GM23338 (cell line): Measurements from ENCODE around the gene SMIM26.

Source experiments
- ETS1 ChIP-seq: IDR thresholded peaks from 2 replicates; pipeline ENCODE4 v1.6.1; 2016; ENCODE audit warnings: antibody characterized with exemption
- EZH2 ChIP-seq: fragments of 200-600 bp; sonication (generic); IDR thresholded peaks from one replicate; pipeline ENCODE4 v1.8.0; 2017; ENCODE audit warnings: antibody characterized with exemption, mild to moderate bottlenecking, low read depth; ENCODE audit not compliant: unreplicated experiment
- EZH2phosphoT487 ChIP-seq: fragments of 200-600 bp; sonication (generic); IDR thresholded peaks from one replicate; pipeline ENCODE4 v1.8.1; 2018; ENCODE audit warnings: antibody characterized with exemption; ENCODE audit not compliant: unreplicated experiment
- NANOG ChIP-seq: IDR thresholded peaks from 2 replicates; pipeline ENCODE4 v1.6.1; 2016; ENCODE audit warnings: antibody characterized with exemption, borderline replicate concordance
- STAT1 ChIP-seq: IDR thresholded peaks from one replicate; pipeline ENCODE4 v1.6.1; 2016; ENCODE audit warnings: antibody characterized with exemption; ENCODE audit not compliant: unreplicated experiment
- ZNF331 ChIP-seq: fragments of 250-450 bp; sonication (Bioruptor Pico); IDR thresholded peaks from 2 replicates; pipeline ENCODE4 v1.5.0; 2020; ENCODE audit warnings: low read depth, mild to moderate bottlenecking, moderate library complexity
- TF ChIP-seq, protein P1 (sequence below), 2 experiments: fragments of 200-600 bp in 1 of 2; sonication (generic) in 1 of 2; conservative IDR thresholded peaks; 2 replicates each; pipeline versions ENCODE4 v1.5.1 to v1.6.1; 2016 to 2017; ENCODE audit warnings: antibody characterized with exemption in 2 of 2, low read depth in 2 of 2, mild to moderate bottlenecking in 2 of 2, moderate library complexity in 1 of 2
- TF ChIP-seq, protein P2 (sequence below): fragments of 250-450 bp; sonication (Bioruptor Pico); IDR thresholded peaks from 2 replicates; pipeline ENCODE4 v1.5.0; 2020; ENCODE audit warnings: mild to moderate bottlenecking, moderate library complexity

- TF ChIP-seq, protein P1, sequence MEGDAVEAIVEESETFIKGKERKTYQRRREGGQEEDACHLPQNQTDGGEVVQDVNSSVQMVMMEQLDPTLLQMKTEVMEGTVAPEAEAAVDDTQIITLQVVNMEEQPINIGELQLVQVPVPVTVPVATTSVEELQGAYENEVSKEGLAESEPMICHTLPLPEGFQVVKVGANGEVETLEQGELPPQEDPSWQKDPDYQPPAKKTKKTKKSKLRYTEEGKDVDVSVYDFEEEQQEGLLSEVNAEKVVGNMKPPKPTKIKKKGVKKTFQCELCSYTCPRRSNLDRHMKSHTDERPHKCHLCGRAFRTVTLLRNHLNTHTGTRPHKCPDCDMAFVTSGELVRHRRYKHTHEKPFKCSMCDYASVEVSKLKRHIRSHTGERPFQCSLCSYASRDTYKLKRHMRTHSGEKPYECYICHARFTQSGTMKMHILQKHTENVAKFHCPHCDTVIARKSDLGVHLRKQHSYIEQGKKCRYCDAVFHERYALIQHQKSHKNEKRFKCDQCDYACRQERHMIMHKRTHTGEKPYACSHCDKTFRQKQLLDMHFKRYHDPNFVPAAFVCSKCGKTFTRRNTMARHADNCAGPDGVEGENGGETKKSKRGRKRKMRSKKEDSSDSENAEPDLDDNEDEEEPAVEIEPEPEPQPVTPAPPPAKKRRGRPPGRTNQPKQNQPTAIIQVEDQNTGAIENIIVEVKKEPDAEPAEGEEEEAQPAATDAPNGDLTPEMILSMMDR (conservative IDR thresholded peaks at IDR 0.05; ENCODE audit: low read depth in 2 of 2): no peak
- TF ChIP-seq EZH2phosphoT487 (no peak), ZNF331 (CRISPR knock-in tag) (no peak), STAT1 (no peak), EZH2 (no peak), NANOG (no peak), ETS1 (no peak)
- TF ChIP-seq, protein P2, sequence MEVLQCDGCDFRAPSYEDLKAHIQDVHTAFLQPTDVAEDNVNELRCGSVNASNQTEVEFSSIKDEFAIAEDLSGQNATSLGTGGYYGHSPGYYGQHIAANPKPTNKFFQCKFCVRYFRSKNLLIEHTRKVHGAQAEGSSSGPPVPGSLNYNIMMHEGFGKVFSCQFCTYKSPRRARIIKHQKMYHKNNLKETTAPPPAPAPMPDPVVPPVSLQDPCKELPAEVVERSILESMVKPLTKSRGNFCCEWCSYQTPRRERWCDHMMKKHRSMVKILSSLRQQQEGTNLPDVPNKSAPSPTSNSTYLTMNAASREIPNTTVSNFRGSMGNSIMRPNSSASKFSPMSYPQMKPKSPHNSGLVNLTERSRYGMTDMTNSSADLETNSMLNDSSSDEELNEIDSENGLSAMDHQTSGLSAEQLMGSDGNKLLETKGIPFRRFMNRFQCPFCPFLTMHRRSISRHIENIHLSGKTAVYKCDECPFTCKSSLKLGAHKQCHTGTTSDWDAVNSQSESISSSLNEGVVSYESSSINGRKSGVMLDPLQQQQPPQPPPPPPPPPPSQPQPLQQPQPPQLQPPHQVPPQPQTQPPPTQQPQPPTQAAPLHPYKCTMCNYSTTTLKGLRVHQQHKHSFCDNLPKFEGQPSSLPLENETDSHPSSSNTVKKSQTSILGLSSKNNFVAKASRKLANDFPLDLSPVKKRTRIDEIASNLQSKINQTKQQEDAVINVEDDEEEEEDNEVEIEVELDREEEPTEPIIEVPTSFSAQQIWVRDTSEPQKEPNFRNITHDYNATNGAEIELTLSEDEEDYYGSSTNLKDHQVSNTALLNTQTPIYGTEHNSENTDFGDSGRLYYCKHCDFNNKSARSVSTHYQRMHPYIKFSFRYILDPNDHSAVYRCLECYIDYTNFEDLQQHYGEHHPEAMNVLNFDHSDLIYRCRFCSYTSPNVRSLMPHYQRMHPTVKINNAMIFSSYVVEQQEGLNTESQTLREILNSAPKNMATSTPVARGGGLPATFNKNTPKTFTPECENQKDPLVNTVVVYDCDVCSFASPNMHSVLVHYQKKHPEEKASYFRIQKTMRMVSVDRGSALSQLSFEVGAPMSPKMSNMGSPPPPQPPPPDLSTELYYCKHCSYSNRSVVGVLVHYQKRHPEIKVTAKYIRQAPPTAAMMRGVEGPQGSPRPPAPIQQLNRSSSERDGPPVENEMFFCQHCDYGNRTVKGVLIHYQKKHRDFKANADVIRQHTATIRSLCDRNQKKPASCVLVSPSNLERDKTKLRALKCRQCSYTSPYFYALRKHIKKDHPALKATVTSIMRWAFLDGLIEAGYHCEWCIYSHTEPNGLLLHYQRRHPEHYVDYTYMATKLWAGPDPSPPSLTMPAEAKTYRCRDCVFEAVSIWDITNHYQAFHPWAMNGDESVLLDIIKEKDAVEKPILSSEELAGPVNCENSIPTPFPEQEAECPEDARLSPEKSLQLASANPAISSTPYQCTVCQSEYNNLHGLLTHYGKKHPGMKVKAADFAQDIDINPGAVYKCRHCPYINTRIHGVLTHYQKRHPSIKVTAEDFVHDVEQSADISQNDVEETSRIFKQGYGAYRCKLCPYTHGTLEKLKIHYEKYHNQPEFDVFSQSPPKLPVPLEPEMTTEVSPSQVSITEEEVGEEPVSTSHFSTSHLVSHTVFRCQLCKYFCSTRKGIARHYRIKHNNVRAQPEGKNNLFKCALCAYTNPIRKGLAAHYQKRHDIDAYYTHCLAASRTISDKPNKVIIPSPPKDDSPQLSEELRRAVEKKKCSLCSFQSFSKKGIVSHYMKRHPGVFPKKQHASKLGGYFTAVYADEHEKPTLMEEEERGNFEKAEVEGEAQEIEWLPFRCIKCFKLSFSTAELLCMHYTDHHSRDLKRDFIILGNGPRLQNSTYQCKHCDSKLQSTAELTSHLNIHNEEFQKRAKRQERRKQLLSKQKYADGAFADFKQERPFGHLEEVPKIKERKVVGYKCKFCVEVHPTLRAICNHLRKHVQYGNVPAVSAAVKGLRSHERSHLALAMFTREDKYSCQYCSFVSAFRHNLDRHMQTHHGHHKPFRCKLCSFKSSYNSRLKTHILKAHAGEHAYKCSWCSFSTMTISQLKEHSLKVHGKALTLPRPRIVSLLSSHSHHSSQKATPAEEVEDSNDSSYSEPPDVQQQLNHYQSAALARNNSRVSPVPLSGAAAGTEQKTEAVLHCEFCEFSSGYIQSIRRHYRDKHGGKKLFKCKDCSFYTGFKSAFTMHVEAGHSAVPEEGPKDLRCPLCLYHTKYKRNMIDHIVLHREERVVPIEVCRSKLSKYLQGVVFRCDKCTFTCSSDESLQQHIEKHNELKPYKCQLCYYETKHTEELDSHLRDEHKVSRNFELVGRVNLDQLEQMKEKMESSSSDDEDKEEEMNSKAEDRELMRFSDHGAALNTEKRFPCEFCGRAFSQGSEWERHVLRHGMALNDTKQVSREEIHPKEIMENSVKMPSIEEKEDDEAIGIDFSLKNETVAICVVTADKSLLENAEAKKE (CRISPR knock-in tag): no peak
Observed at GRCh38 chr20:18585134-18585533, 17.9 kb downstream of the SMIM26 start.
